Activated T-cell treated with anti-CD3 and anti-CD28 coated beads, Interleukin-2, amount 50 U/mL, for 72 hours (primary cell): Measurements from ENCODE around the gene MAPKAP1. TPM values are rescaled to one million over a fixed set of nuclear protein-coding genes. Genes with fewer than 3 reads are reported as not detected.

ENCODE experiments used
- ATAC-seq, 2 donors: fragments of 150-1000 bp; cut with Tn5 transposase; replicated peaks in 1 of 2; 2 replicates each; pipeline ENCODE4 v1.10.0; 2021; ENCODE audit warnings: moderate library complexity in 2 of 2, mild to moderate bottlenecking in 1 of 2
- DNase-seq, 2 donors: peaks; one replicate each; pipeline ENCODE4 v3.0.0; 2021 to 2022; ENCODE audit warnings: mixed read lengths in 1 of 2
- H3K27ac Mint-ChIP-seq: one replicate; pipeline ENCODE4 v1.8.0; 2022; ENCODE audit warnings: mild to moderate bottlenecking, moderate library complexity, mixed read lengths
- H3K27me3 Mint-ChIP-seq: one replicate; pipeline ENCODE4 v1.8.0; 2022; ENCODE audit warnings: low read depth, mixed read lengths
- H3K36me3 Mint-ChIP-seq, 2 donors: one replicate each; pipeline ENCODE4 v1.8.0; 2022; ENCODE audit warnings: mixed read lengths in 2 of 2, mild to moderate bottlenecking in 1 of 2; ENCODE audit not compliant: insufficient read depth in 2 of 2
- H3K4me1 Mint-ChIP-seq: one replicate; pipeline ENCODE4 v1.8.0; 2022; ENCODE audit warnings: low read depth, mixed read lengths
- H3K4me3 Mint-ChIP-seq, 2 donors: one replicate each; pipeline ENCODE4 v1.8.0; 2022; ENCODE audit warnings: mild to moderate bottlenecking in 2 of 2, mixed read lengths in 2 of 2, moderate library complexity in 2 of 2
- H3K9me3 Mint-ChIP-seq, 2 donors: one replicate each; pipeline ENCODE4 v1.8.0; 2022; ENCODE audit warnings: mixed read lengths in 2 of 2
- total RNA-seq, 2 donors: library from RNA; stranded (reverse); gene quantifications; one replicate each; pipeline ENCODE4 v1.2.3, GENCODE V29; 2022

Gene MAPKAP1
- total RNA-seq, 2 donors from 2014 or later: 42.1 to 42.8 TPM

DNA sequence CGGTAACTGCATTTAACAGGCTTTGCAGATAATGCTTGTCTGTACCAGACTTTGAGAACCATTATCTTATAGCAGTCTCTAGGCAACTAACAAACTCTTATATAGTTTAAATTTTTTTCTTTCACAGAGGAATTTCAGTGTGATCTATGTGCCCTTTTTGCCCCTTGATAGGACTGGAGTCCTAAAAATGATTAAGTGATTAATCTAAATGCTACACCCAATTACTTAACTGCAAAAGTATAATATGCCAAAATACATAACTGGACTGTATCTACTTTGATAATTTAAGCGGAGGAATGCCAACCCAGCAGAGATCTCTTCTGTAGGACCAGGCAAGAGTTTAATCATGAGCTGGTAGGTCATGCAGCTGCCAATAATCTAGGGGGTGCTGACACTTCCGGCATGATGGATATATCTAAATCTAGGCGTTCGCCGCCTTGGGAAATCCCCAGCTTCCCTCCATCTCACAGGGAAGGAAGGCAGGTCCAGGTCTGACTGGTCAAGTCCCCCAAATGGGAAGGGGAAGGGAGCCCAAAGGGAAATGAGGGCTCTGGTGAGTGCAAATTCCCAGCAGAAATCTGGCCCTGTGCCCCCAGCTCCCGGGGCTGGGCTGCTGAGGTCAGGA lies 239.8 kb downstream of the MAPKAP1 start:
- DNase-seq (no peak), ATAC-seq (no peak)
- H3K9me3 Mint-ChIP-seq: no peaks in the 10 kb centered on the region
- H3K36me3 Mint-ChIP-seq: no peaks in the 10 kb centered on the region
- no peaks in the 10 kb centered on the region for H3K27me3 Mint-ChIP-seq
- no peak overlapping the region for H3K4me3 Mint-ChIP-seq
- H3K27ac Mint-ChIP-seq: no peak overlapping the region
- no peaks in the 10 kb centered on the region for H3K4me1 Mint-ChIP-seq

DNA sequence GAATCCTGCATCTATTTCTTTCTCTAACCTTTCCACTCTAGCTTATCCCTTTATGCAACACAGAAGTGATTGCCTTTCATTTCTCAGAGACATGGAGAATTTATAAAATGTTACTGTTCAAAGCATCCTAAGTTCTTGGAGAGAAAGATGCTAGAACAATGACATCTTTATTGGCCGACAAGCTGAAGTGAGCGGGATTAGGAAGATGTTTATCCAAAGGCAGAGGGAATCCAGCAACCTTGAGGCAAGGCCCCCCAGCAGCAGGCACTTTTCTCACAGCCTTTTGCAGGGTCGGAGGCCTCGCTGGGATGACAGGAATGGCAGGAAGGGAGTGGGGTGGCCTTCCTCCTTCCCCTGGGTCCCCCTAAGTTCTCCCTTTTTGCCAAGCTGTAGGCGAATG lies 240.6 kb downstream of the MAPKAP1 start:
- Mint-ChIP-seq H3K36me3 (no peaks in the 10 kb centered on the region), H3K27me3 (no peaks in the 10 kb centered on the region), H3K4me3 (no peak overlapping the region), H3K9me3 (no peaks in the 10 kb centered on the region), H3K27ac (no peak overlapping the region), H3K4me1 (no peaks in the 10 kb centered on the region)
- ATAC-seq (no peak), DNase-seq (no peak)

DNA sequence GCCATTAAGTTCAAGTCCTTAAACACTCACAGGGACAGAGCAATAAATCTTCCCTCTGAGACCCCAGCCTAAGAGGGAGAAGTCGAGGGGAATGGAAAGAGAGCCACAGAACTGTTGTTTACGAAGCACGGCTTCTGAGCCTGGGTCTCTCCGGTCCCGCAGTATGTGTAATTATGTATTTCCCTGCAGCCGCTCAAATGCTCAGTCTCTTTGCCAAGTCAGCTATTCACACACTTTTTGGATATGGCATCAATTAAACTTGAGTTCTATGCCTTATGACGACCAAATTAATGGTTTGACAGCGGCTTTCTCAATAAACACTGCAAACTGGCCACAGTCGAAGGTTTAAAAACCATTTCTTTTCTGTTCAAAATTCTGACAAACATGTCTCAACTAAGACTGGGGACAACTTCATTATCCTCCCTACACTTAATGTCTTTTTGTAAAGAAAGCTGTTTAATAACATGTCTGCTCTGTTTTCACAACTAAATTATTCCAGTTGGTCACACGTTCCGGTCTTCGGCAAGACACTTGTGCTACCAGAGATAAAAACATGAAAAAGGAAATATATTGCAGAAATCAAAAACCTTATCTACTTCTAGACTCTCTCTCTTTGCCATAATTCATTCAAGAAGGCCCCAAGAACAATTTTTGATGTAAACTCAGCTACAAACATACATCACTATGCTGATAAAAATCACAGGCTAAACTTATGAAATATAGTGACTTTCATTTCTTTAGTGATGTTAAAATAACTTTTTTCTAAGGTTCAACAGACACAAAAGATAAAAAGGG lies 242.2 kb downstream of the MAPKAP1 start:
- H3K4me3 Mint-ChIP-seq: no peak overlapping the region
- H3K4me1 Mint-ChIP-seq: no peaks in the 10 kb centered on the region
- no peak overlapping the region for H3K27ac Mint-ChIP-seq
- no peak for ATAC-seq
- no peaks in the 10 kb centered on the region for H3K9me3 Mint-ChIP-seq
- no peak for DNase-seq
- peaks cover 3 to 7% of the 10 kb centered on the region in 2 donors for H3K36me3 Mint-ChIP-seq
- no peaks in the 10 kb centered on the region for H3K27me3 Mint-ChIP-seq

DNA sequence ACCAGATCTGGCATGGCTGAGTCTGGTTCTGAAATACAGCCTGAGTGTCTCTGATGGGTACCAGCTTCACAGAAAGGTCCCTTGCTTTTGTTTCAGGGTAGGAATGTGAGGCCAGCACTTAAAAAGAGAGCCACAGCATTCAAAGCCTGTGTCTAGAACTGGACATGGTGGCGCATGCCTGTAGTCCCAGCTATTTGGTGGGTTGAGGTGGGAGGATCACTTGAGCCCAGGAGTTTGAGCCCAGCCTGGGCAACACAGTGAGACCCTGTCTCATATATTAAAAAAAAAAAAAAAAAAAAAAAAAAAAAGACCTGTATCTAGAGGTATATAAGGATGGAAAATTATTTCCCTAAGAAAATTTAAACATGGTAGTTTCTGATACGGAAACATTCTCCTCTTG lies 243.1 kb downstream of the MAPKAP1 start:
- Mint-ChIP-seq H3K4me3 (no peak overlapping the region), H3K27me3 (no peaks in the 10 kb centered on the region), H3K27ac (no peak overlapping the region), H3K9me3 (no peaks in the 10 kb centered on the region), H3K4me1 (no peaks in the 10 kb centered on the region), H3K36me3 (peaks cover 6 to 13% of the 10 kb centered on the region in 2 donors)
- DNase-seq (no peak), ATAC-seq (no peak)

DNA sequence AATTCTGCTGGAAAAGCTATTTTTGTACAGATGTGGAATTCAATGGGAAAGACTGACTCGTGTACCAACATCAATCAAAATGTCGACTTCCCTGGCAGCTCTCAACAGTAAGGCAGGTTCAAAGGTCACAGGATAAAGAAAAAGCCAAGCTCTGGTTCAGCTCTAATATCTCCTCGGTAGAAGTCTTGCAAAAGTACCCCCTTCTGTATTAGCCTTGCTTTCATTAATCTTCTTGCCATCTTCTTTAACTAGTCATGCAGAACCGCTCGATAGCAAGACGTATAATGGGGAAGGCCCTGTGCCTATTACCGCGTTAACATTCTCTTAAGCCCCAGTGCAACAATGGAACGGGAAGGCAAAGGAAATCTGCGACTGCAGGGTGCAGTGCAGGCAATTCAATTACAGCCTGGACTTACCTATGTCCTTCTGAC lies 244.1 kb downstream of the MAPKAP1 start:
- H3K9me3 Mint-ChIP-seq: peaks cover 0 to 1% of the 10 kb centered on the region in 2 donors
- no peak for DNase-seq
- H3K36me3 Mint-ChIP-seq: peaks cover 8 to 17% of the 10 kb centered on the region in 2 donors
- H3K27me3 Mint-ChIP-seq: no peaks in the 10 kb centered on the region
- no peak for ATAC-seq
- H3K4me1 Mint-ChIP-seq: no peaks in the 10 kb centered on the region
- H3K4me3 Mint-ChIP-seq: no peak overlapping the region
- no peak overlapping the region for H3K27ac Mint-ChIP-seq

DNA sequence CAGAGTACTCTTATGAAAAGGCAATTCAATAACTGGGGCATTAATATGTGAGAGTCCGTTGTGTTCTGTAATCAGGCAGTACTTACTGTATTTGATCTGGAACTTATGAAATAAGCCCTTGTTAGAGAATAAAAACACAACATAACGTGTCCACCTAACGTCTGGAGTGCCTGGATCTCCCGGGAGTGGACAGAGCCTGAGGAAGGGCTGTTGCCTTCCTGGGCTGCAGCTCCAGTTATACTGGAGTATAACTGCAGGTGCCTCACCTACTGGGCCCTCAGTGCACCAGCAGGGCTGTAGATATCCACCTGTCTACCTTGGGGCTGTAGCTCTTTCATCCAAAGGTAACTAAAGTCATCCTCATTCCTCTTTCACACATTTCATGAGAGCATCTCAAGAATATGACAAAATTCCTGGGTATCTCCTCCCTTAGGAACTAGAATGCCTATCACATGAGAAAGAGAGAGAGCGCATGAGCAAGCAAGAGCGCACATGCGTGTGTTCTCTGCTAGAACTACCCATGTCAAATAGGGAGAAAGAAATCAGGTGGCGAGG lies 245.3 kb downstream of the MAPKAP1 start:
- DNase-seq: no peak
- Mint-ChIP-seq H3K36me3 (peaks cover 10 to 24% of the 10 kb centered on the region in 2 donors), H3K27me3 (no peaks in the 10 kb centered on the region), H3K4me3 (no peak overlapping the region), H3K9me3 (peaks cover 3 to 5% of the 10 kb centered on the region in 2 donors), H3K27ac (no peak overlapping the region), H3K4me1 (no peaks in the 10 kb centered on the region)
- no peak for ATAC-seq

DNA sequence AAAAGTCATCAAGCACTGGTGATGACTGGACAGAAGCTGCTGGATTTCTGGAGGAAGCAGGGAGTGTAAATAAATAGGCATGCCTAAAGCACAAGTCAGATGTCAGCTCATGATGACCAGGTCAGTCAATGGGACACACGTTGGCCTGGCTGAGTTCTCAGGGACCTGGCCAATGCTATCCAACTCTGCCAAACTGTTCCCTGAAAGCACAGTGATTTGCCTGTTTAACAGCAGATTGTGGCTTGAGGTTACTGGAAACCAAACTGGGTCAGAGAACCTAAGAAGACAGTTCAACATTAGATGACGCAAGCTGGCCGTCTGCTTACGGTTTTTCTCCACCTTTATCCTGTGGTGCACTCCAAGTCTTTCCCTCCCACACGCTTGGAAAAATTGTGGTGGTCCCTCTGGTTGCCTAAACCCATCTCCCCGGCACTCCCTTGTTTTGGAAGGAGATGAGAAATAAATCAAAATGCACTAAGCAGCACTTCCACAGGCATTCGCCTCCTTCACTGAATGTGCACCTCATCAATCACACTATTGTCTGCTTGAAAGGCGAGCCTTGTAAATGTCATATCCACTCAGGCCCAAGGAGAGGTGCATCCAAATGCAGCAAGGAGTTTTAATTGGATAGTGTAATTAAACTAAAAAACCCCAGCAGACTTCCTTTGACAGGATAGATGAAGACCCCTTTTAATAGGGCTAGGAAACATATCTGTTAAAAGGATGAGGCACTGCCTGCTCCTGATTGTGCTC lies 245.9 kb downstream of the MAPKAP1 start:
- peaks cover 7 to 8% of the 10 kb centered on the region in 2 donors for H3K9me3 Mint-ChIP-seq
- H3K4me1 Mint-ChIP-seq: no peaks in the 10 kb centered on the region
- no peak for ATAC-seq
- no peak overlapping the region for H3K27ac Mint-ChIP-seq
- no peak overlapping the region for H3K4me3 Mint-ChIP-seq
- DNase-seq: no peak
- peaks cover 14 to 27% of the 10 kb centered on the region in 2 donors for H3K36me3 Mint-ChIP-seq
- H3K27me3 Mint-ChIP-seq: no peaks in the 10 kb centered on the region

DNA sequence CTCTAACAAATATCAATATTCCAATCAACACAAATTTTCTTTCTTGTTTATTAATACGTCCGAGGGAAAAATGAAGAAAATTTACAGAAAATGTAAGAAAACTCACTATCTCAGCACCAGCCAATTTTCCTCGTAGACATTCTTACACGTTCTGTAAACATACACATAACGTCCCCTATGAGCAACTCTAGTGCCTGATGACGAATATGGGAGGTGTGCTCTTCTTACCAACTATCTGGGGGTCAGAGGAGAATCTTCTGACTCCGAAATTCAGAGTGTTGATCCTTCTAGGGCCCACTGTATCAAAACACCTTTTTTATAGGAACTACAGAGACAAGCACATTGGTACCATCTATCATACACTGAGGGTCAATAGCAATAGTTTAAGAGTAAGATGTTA lies 246.7 kb downstream of the MAPKAP1 start:
- no peak overlapping the region for H3K4me3 Mint-ChIP-seq
- ATAC-seq (no peak), DNase-seq (no peak)
- peaks cover 17 to 29% of the 10 kb centered on the region in 2 donors for H3K36me3 Mint-ChIP-seq
- H3K4me1 Mint-ChIP-seq: no peaks in the 10 kb centered on the region
- peaks cover 7 to 8% of the 10 kb centered on the region in 2 donors for H3K9me3 Mint-ChIP-seq
- H3K27ac Mint-ChIP-seq: no peak overlapping the region
- H3K27me3 Mint-ChIP-seq: no peaks in the 10 kb centered on the region

DNA sequence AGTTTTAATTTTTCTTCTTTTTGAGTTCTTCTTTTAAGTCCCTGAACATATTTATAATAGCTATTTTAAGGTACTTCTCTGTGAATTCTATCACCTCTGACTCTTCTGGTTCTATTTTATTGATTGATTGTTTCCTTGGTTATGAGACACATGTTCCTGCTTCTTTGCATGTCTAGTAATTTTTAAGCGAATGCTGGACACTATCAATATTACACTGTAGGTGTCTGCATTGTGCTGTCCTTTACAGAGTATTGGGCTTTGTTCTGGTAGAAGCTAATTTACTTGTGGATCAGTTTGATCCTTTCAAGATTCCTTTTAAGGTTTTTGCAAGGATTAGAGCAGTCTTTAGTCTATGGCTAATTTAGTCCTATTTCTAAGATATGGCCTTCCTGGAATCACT lies 249.7 kb downstream of the MAPKAP1 start:
- H3K27me3 Mint-ChIP-seq: no peaks in the 10 kb centered on the region
- H3K4me3 Mint-ChIP-seq: no peak overlapping the region
- peaks cover 17 to 29% of the 10 kb centered on the region in 2 donors for H3K36me3 Mint-ChIP-seq
- H3K9me3 Mint-ChIP-seq: peaks cover 7 to 8% of the 10 kb centered on the region in 2 donors
- H3K27ac Mint-ChIP-seq: no peak overlapping the region
- no peak for ATAC-seq
- H3K4me1 Mint-ChIP-seq: no peaks in the 10 kb centered on the region
- no peak for DNase-seq

DNA sequence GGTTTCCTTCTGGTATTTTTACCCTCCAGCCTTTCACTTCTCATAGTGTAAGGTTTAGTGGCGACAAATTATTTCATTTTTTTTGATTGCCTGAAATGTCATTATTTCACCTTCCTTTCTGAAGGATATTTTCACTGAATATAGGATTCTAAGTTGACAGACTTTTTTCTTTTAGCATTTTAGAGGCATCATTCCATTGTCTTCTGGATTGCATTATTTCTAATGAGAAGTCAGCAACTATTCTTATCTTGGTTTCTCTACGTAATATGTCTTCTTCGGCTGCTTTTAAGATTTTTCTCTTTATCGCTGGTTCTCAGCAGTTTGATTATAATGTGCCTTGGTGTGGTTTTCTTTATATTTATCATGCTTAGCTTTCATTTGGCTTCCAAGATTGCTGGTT lies 251.1 kb downstream of the MAPKAP1 start:
- Mint-ChIP-seq H3K27me3 (no peaks in the 10 kb centered on the region), H3K4me3 (no peak overlapping the region), H3K27ac (no peak overlapping the region), H3K36me3 (peaks cover 17 to 29% of the 10 kb centered on the region in 2 donors), H3K9me3 (peaks cover 7 to 8% of the 10 kb centered on the region in 2 donors), H3K4me1 (no peaks in the 10 kb centered on the region)
- no peak for DNase-seq
- no peak for ATAC-seq

DNA sequence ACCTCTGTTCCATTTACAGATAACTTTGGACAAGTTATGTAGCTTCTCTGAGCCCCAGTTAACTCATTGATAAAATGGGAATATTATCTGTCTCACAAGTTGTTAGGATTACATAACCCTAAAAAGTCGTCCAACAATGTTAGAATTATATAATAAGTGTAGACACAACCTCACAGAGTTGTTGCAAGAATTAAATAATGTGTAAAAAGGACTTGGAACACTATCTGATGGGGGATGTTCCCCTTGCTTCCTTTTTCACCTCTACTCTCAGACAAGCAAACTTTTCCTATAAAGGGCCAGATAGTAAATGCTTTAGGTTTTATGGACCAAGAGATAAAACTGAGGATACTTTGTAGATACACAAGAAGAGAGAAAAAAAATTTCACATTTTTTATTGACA lies 251.9 kb downstream of the MAPKAP1 start:
- H3K36me3 Mint-ChIP-seq: peaks cover 14 to 24% of the 10 kb centered on the region in 2 donors
- H3K4me1 Mint-ChIP-seq: no peaks in the 10 kb centered on the region
- H3K27ac Mint-ChIP-seq: no peak overlapping the region
- H3K27me3 Mint-ChIP-seq: no peaks in the 10 kb centered on the region
- H3K9me3 Mint-ChIP-seq: peaks cover 7 to 8% of the 10 kb centered on the region in 2 donors
- ATAC-seq (no peak), DNase-seq (no peak)
- H3K4me3 Mint-ChIP-seq: no peak overlapping the region

DNA sequence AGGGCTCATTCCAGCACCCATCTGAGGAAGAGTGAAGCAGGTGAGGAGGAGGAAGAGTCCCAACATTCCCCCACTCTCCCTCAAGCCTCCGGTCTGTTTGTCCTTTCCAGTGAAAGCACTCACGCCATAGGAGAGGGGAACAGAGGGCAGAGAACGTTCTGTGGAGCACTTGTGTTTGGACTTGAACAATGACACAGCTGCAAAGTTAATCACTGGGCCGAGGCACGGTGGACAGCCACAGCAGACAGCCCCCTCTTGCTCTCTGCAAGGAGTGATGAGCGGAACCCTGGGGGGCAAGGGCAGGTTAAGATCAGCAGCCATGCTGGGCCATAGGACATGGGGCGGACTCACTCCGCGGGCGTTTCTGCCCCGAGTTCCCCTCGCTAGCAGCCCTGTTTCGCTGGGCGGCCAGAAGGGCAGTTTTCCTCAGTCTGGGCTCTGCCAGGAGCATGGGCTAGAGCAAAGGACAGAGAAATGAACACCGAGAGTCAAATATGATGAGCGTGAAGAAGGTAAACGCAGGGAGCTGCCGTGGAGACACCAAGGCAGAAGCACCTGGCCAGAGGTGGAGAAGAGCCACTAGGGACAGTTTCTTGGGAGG lies 259.7 kb downstream of the MAPKAP1 start:
- Mint-ChIP-seq H3K4me1 (no peaks in the 10 kb centered on the region), H3K36me3 (no peaks in the 10 kb centered on the region), H3K27me3 (no peaks in the 10 kb centered on the region), H3K27ac (no peak overlapping the region), H3K9me3 (no peaks in the 10 kb centered on the region), H3K4me3 (no peak overlapping the region)
- DNase-seq: no peak
- no peak for ATAC-seq
